GM12892 (cell line): ENCODE results near the gene FBXL15.
A peak's percentile ranks its signal among the peaks of the same experiment; 100 is the strongest.

Source experiments
- POLR2AphosphoS5 ChIP-seq: IDR thresholded peaks from 2 replicates; pipeline ENCODE4 v1.6.1; 2011; ENCODE audit warnings: low read depth, low read length, control low read depth
- TAF1 ChIP-seq: IDR thresholded peaks from 2 replicates; pipeline ENCODE4 v1.6.1; 2011; ENCODE audit warnings: low read depth, mild to moderate bottlenecking, control low read depth, low read length, borderline replicate concordance

- TF ChIP-seq POLR2AphosphoS5 (peak; percentile 75), TAF1 (0 out of 2 replicates have a peak, but pooled peaks have one; percentile 15)
Observed at GRCh38 chr10:102399217-102400021, 21.2 kb upstream of the FBXL15 start.
